Stimulated activated CD4-positive, alpha-beta T cell treated with anti-CD3 and anti-CD28 coated beads, Interleukin-4, amount 100 ng/mL, for 1 hour (primary cell): Measurements from ENCODE around the gene NFILZ.
A peak's percentile ranks its signal among the peaks of the same experiment; 100 is the strongest.
"Not testable (repeated sequence)": the region's sequence is repeated elsewhere in the genome, so short reads cannot be mapped to it uniquely, and the experiment has no call there.

ENCODE experiments used
- DNase-seq: peaks from one replicate; pipeline ENCODE4 v3.0.0-alpha.2; 2020

The NFILZ gene

GRCh38 chr19:8611877-8612806 lies 18.3 kb upstream of the NFILZ start:
- no peak for DNase-seq

- DNase-seq: no peak
Measured at GRCh38 chr19:8612807-8613171, 17.6 kb upstream of the NFILZ start.

- no peak for DNase-seq
Measured at GRCh38 chr19:8614455-8614854, 16.0 kb upstream of the NFILZ start.

- no peak for DNase-seq
Measured at GRCh38 chr19:8615024-8615423, 15.4 kb upstream of the NFILZ start.

GRCh38 chr19:8615813-8616596 lies 14.4 kb upstream of the NFILZ start:
- DNase-seq: peak; percentile 61

DNA sequence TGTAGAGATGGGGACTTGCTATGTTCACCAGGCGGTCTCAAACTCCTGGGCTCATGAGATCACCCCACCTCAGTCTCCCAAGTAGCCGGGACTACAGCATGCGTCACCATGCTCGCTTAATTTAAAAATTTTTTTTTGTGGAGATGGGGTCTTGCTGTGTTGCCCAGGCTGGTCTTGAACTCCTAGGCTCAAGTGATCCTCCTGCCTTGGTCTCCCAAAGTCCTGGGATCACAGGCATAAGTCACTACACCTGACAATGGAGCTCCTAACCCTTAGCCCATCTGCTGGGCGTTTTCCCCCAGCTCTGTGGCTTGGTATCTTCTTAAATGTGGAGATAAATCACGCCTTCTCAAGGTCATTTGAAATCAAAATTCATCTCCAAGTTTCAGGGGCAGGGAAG lies 13.6 kb upstream of the NFILZ start:
- no peak for DNase-seq

DNA sequence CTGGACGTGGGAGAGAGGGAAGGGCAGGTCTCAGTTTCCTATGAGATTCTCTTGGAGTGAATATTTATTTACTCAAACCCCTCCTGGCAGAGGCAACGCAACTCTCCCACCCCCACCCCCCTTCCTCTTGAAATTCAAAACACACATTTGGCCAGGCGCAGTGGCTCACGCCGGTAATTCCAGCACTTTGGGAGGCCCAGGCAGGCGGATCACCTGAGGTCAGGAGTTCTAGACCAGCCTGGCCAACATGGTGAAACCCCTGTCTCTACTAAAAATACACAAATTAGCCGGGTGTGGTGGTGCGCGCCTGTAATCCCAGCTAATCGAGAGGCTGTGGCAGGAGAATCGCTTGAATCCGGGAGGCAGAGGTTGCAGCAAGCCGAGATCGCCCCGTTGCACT lies 13.1 kb upstream of the NFILZ start:
- DNase-seq: not testable (repeated sequence)

DNA sequence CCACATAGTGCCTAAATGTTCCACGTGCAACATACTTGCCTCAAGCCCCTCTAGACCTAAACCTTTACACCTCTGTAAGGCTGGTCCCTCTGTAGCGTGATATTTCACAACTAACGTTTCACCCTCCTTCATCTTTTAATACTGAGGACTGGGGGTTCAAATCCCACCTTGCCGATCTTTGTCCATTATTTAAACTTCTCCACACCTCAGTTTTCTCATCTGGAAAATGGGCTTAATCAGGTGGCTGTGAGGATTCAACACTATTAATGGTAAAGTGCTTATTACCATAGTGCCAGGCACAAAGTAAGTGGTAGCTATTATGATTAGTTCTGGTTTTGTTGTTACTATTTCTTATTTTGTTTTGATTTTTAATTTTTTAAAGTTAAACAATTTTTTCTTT lies 12.4 kb upstream of the NFILZ start:
- DNase-seq: no peak

- no peak for DNase-seq
Measured at GRCh38 chr19:8618751-8619150, 11.7 kb upstream of the NFILZ start.

GRCh38 chr19:8622886-8623285 lies 7.5 kb upstream of the NFILZ start:
- DNase-seq: not testable (repeated sequence)

DNA sequence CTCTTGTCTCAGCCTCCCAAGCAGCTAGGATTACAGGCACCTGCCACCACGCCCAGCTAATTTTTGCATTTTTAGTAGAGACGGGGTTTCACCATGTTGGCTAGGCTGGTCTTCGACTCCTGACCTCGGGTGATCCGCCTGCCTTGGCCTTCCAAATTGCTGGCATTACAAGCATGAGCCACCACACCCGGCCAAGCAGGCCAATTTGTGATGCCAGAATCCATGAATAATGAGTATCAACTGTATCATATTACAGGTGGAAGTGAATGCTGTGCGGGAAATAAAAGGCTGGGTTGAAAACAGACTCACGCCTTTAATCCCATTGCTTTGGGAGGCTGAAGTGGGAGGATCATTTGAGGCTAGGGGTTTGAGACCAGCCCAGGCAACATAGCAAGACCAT lies 3.6 kb upstream of the NFILZ start:
- DNase-seq: no peak

DNA sequence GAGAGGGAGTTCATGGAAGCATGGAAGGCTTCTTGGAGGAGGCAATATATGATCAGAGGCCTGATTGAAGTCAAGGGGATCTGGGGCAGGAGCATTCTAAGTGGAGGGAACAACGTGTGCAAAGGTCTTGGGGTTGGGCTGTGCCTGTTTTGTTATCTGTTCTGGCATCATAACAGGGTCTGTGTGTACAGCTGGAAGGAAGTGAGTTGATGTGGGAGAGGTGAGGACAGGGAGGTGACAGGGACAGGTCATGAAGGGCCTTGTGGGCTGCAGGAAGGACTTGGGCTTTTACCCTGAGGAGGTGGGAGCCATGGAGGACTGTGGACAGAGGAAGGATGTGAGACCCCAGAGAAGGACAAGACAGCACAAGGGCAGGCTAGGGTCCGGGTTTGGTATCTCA lies 1.2 kb upstream of the NFILZ start:
- DNase-seq: no peak

- DNase-seq: no peak
Measured at GRCh38 chr19:8630796-8631424, 477 bp downstream of the NFILZ start.

- DNase-seq: no peak
Measured at GRCh38 chr19:8631425-8631819, 989 bp downstream of the NFILZ start.

- DNase-seq: no peak
Measured at GRCh38 chr19:8635422-8635821, 5.0 kb downstream of the NFILZ start.

DNA sequence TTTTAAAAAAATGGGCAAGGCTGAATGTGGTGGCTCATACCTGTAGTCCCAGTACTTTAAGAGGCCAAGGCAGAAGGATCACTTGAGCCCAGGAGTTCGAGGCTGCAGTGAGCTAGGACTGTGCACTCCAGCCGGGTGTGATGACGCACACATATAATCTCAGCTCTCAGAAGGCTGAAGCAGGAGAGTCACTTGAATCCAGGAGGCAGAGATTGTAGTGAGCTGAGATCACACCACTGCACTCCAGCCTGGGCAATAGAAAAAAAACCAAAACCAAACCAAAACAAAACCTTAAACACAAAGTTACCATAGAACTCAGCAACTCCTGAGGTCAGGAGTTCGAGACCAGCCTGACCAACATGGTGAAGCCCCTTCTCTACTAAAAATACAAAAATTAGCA lies 6.6 kb downstream of the NFILZ start:
- not testable (repeated sequence) for DNase-seq

- no peak for DNase-seq
Measured at GRCh38 chr19:8638078-8638619, 7.7 kb downstream of the NFILZ start.

DNA sequence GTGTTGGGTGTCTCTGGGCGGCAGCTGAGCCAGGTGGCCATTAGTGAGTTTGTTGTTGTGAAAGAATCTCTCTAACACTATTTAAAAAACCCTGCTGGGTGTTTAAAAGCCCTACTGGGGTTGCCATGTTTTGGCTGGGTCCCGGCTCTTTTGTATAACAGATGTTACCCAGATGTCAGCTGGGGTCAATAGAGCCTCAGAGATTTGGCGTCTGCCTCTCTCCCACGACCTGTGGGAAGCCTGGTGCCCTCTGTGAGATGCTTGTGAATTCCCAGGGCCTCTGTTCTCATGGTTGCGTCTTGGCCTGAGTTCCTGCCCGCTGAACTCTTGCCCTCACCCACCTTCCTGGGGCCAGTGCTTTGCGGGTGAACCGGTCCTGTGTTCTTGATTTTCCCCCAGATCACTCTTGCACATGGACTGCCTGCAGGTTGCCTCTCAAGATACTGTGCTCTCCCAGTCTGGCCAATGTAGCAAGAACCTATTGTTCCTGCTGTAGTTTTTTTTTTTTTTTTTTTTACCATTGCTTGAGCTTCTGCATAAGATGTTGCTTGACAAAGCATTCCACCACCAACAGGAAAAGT lies 9.5 kb downstream of the NFILZ start:
- DNase-seq: no peak

DNA sequence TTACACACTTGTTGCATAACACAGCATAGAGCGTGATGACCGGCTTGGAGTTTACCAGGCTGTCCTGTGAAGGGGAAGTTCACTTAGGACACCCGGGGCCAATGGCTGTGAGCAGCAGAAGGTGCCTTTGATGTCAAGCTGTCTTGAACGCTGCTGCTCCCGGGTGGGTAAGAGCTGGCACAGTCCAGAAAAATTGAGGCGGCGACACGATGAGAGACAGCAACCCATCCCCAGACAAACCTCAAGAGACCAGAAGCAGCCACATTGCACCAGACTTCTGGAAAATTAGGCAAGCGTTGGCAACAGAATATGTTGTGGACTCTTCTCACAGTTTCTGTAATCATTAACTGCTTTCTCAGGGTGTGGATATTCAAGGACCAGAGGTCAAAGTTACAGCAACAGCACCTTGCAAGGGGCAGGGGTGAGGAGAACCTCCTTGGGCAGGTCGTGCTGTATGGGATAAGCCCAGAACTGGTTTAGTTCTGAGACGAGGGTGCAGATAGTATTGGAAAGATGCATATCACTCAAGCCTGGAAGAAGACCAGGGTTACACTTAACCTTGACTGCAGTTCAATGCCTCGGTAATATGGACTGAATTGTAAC lies 10.1 kb downstream of the NFILZ start:
- DNase-seq: no peak

- no peak for DNase-seq
Measured at GRCh38 chr19:8641221-8641907, 10.9 kb downstream of the NFILZ start.

DNA sequence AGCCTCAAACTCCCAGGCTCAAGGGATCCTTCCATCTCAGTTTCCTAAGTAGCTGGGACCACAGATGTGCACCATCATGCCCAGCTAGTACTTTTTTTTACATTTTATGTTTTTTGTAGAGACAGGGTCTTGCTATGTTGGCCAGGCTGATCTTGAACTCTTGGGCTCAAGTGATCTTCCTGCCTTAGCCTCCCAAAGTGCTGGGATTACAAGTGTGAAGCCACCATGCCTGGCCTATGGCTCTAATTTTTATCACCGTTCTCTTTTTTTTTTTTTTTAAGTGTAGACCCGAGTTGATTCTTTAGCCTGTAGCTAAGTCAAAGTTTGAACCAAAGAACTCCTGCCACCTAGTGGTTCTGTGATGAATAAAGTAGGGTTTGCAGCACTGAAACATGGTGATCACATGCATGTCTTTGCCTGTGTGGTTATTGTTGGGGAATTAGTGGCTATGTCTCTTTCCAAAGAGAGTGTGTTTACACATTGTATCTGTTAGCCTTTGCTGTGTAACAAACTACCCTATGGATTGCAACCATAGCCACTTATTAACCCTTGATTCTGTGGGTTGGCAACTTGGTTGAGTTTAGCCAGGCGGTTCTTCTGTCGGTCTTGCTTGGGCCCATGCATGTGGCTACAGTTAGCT lies 11.6 kb downstream of the NFILZ start:
- no peak for DNase-seq
